ENCODE data around the gene TENM4. TPM values are rescaled to one million over a fixed set of nuclear protein-coding genes. Genes with fewer than 3 reads are reported as not detected.

The TENM4 gene
- total and polyA plus RNA-seq, 2 of the 8 experiments (the other 6 are each of a cell fraction or from before 2014, with no cell fraction given) = 3.5 to 7.2 TPM

DNA sequence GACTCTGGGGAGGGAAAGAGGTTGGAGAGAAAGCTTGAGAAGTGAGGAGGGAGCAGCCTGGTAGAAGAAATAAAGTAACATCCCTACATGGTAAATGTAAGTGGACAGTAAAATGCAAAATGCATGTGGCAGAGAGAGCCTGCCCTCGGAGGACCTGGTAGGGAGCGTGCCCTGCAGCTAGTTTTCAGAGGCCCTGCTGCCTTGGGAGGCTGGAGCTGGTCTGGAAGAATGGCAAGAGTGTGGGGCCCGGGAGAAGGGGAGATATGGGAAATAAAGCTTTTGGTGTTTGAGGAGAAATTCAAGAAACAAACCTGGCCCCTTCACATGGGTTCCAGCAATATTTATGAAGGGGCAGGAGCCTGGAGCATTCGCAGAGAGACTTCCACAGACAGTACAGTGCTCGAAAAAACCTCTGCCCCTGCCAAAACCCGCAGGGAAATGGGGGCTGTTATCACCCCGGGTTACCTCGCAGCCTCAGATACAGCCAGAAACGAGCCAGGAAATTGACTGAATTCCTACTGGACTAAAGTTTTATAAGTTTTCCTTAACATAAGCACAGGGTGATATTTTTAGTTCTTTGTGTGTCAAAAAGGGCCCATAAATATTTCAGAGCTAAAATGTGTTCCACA lies 363.0 kb downstream of the TENM4 start:
- H3K4me2 ChIP-seq (ENCODE audit: insufficient read depth in 1 of 2, low read depth in 2 of 2, low read length in 2 of 2) = no peak overlapping the region
- H3K18ac ChIP-seq (ENCODE audit: extremely low read depth, low read length) = no peak overlapping the region
- H2AK5ac ChIP-seq (ENCODE audit: low read depth, low read length) = no peak overlapping the region
- no peak overlapping the region for H2BK15ac ChIP-seq (ENCODE audit: low read length)
- H3K27me3 ChIP-seq (replicated peaks in 1 of 4; ENCODE audit: control insufficient read depth in 3 of 4, extremely low read depth in 1 of 4, insufficient read depth in 3 of 4, low read length in 3 of 4) = no peaks in the 10 kb centered on the region
- no peak overlapping the region for H2AFZ ChIP-seq (ENCODE audit: low read length)
- TF ChIP-seq E2F6 (IDR thresholded peaks at IDR 0.05) (no peak), TEAD4 (IDR thresholded peaks at IDR 0.05; ENCODE audit: low read depth, low read length) (no peak), SAP30 (IDR thresholded peaks at IDR 0.05; ENCODE audit: insufficient read depth, insufficient replicate concordance, low read length) (no peak), KDM4A (IDR thresholded peaks at IDR 0.05; ENCODE audit: low read depth, low read length, severe bottlenecking) (no peak), TBP (IDR thresholded peaks at IDR 0.05; ENCODE audit: low read depth, low read length) (no peak), MAX (IDR thresholded peaks at IDR 0.05) (no peak), USF2 (IDR thresholded peaks at IDR 0.05; ENCODE audit: low read length) (no peak), NRF1 (IDR thresholded peaks at IDR 0.05; ENCODE audit: low read depth, low read length) (no peak)
- no peaks in the 10 kb centered on the region for H3K36me3 ChIP-seq (ENCODE audit: control insufficient read depth in 2 of 4, insufficient read depth in 4 of 4, low read length in 3 of 4)
- H2BK20ac ChIP-seq (ENCODE audit: low read length) = no peak overlapping the region
- H4K20me1 ChIP-seq (replicated peaks in 1 of 2; ENCODE audit: control insufficient read depth in 1 of 2, insufficient read depth in 2 of 2, low read length in 2 of 2) = no peaks in the 10 kb centered on the region
- H3K79me1 ChIP-seq (ENCODE audit: low read depth, low read length) = no peaks in the 10 kb centered on the region
- no peaks in the 10 kb centered on the region for H3K23me2 ChIP-seq (ENCODE audit: low read depth, low read length)
- no peak for FAIRE-seq
- no peak overlapping the region for H4K5ac ChIP-seq (ENCODE audit: insufficient read length, low read depth, low read length)
- H3K4ac ChIP-seq (replicated peaks; ENCODE audit: insufficient read length, low read depth, low read length) = no peak overlapping the region
- no peak for DNase-seq (ENCODE audit: low read depth in 1 of 2, low spot score in 2 of 2)
- CTCF ChIA-PET (ENCODE audit: partially characterized antibody) = interaction anchor here (0.6 to 3.3 kb wide), 12 partner anchors 9 to 432 kb away, joined by 3 to 29 read pairs (median 6); no protein-coding TSS in a partner anchor
- H2BK12ac ChIP-seq (ENCODE audit: low read depth, low read length) = no peak overlapping the region
- H3K9me3 ChIP-seq (ENCODE audit: insufficient read depth in 2 of 2, low read depth in 1 of 2, low read length in 1 of 2) = peaks cover 0 to 7% of the 10 kb centered on the region in 2 experiments; a peak in 1 of 4 replicates
- H4K8ac ChIP-seq (ENCODE audit: extremely low read depth, insufficient read depth, low read length) = no peak overlapping the region
- WGBS, 2 experiments (ENCODE audit: extremely low coverage in 1 of 2, insufficient coverage in 1 of 2, insufficient read length in 1 of 2, insufficient replicate concordance in 2 of 2, low coverage in 1 of 2, low lambda C conversion rate in 2 of 2, missing lambda C conversion rate in 1 of 2) = 86% methylated on average over 9 of the region's 9 CpGs; no CpG with 5 or more reads in 1 of the 2 experiments
- no peak overlapping the region for H3K56ac ChIP-seq (replicated peaks; ENCODE audit: insufficient read length, low read depth, low read length)
- H3K4me3 ChIP-seq (ENCODE audit: extremely low read depth in 1 of 4, insufficient read depth in 2 of 4, low read depth in 3 of 4, low read length in 4 of 4) = no peak overlapping the region
- no peak overlapping the region for H2BK120ac ChIP-seq (replicated peaks; ENCODE audit: low read depth, low read length)
- peaks cover 2 to 11% (median 4%) of the 10 kb centered on the region in 4 experiments for H3K4me1 ChIP-seq (replicated peaks in 1 of 4; ENCODE audit: control insufficient read depth in 3 of 4, insufficient read depth in 4 of 4, low read length in 3 of 4)
- H3K23ac ChIP-seq (ENCODE audit: insufficient read length) = no peak overlapping the region
- no peak overlapping the region; the same call in 1 of the 2 replicates for H3K27ac ChIP-seq (ENCODE audit: low read depth, low read length)
- no peak overlapping the region for H4K91ac ChIP-seq (replicated peaks; ENCODE audit: insufficient read length, low read length)
- H3K79me2 ChIP-seq (ENCODE audit: control insufficient read depth in 1 of 2, insufficient read depth in 2 of 2, low read length in 2 of 2) = no peaks in the 10 kb centered on the region
- H3K14ac ChIP-seq (ENCODE audit: insufficient read length) = no peak overlapping the region
- H3K9ac ChIP-seq (replicated peaks in 1 of 4; ENCODE audit: extremely low read depth in 1 of 4, low read depth in 3 of 4, low read length in 3 of 4) = no peak overlapping the region
- no peak overlapping the region for H2BK5ac ChIP-seq (ENCODE audit: low read depth, low read length)
- POLR2A ChIA-PET (ENCODE audit: partially characterized antibody) = interaction anchor here (1.2 kb wide), 1 partner anchor 10 kb away, joined by 4 read pairs; no protein-coding TSS in a partner anchor
